Liver (tissue), 3 donors: Measurements from ENCODE around the gene PDGFD.

Experiments
- RAD21 ChIP-seq, 2 donors: IDR thresholded peaks; 2 replicates each; pipeline ENCODE4 v1.6.1; 2016; ENCODE audit warnings: antibody characterized with exemption in 2 of 2, mild to moderate bottlenecking in 2 of 2
- YY1 ChIP-seq: IDR thresholded peaks from 2 replicates; pipeline ENCODE4 v1.6.1; 2016; ENCODE audit warnings: antibody characterized with exemption, mild to moderate bottlenecking
- TF ChIP-seq, protein P1 (sequence below): fragments of 150-350 bp; IDR thresholded peaks from 2 replicates; pipeline ENCODE4 v1.5.1; 2017; ENCODE audit warnings: improper control_type of control experiment, low read depth, low read length; ENCODE audit not compliant: missing input control
- donor health status: healthy.
- donor health status: healthy.

DNA sequence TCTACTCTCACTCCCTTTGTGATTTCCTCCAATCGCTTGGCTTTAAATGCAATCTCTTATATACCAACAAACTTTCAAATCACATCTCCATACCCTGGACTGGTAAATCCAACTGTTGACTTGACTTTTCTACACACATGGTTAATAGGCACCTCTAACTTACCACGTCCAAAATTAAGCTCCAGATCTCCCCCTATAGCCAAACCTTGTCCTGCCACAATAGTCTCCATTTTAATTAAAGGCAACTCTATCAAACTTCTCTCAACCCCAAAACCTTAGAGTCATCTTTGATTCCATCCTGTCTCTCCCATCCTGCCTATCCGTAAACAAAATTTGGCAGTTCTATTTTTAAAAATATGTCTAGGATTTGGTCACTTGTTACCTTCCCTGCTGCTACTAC, 269.3 kb downstream of the PDGFD start:
- TF ChIP-seq, protein P1, sequence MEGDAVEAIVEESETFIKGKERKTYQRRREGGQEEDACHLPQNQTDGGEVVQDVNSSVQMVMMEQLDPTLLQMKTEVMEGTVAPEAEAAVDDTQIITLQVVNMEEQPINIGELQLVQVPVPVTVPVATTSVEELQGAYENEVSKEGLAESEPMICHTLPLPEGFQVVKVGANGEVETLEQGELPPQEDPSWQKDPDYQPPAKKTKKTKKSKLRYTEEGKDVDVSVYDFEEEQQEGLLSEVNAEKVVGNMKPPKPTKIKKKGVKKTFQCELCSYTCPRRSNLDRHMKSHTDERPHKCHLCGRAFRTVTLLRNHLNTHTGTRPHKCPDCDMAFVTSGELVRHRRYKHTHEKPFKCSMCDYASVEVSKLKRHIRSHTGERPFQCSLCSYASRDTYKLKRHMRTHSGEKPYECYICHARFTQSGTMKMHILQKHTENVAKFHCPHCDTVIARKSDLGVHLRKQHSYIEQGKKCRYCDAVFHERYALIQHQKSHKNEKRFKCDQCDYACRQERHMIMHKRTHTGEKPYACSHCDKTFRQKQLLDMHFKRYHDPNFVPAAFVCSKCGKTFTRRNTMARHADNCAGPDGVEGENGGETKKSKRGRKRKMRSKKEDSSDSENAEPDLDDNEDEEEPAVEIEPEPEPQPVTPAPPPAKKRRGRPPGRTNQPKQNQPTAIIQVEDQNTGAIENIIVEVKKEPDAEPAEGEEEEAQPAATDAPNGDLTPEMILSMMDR: no peak
- TF ChIP-seq YY1: no peak
- no peak for TF ChIP-seq RAD21 (IDR thresholded peaks at IDR 0.05)
